ENCODE data around the gene FLOT2. TPM values are rescaled to one million over a fixed set of nuclear protein-coding genes. Genes with fewer than 3 reads are reported as not detected.

Gene FLOT2
- total and polyA plus RNA-seq, 2 of the 8 experiments (the other 6 are each of a cell fraction or from before 2014, with no cell fraction given), result 116 to 189 TPM

DNA sequence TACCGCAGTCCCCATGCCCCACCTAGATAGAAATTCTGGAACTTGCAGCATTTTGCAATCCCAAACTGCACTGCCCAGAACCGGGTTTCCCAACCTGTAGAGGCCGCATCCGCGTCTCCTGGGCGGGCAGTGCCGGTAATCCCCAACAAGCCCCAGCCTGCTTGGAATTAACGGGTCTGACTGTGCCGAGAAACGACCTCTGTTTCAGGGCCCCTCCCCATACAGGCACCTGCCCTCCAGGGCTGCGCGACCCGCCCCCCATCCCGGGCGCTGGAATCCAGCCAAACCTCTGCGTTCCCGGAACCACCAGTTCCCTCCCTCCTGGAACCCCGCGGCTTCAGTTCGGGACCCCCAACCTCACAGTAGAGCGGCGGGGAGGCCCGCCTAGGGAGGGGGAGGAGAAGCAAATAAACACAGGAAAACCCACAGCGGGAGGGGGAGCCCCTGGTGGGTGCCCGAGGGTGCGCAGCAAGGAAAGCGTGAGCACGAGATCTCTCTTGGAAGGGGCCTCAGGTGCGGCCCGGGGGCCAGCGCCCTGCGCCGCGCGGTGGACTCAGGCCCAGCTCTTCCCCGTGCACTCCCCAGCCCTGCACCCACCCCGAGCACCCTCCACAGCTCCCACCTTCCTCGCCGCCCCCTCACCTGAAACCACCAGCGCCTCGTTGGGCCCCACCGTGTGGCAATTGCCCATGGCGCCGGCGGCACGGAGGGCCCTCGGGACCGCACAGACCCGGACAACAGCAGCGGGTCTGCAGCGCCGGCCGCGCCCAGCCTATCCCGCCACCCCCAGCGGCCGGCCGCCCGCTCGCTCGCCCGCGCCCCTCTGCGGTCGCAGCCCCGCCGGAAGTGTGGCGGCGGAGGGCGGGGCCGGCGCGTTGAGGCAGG is at the start of gene FLOT2 (continued):
- no peak for TF ChIP-seq JUND (IDR thresholded peaks at IDR 0.05; ENCODE audit: low read length)
- TF ChIP-seq CREB1 (IDR thresholded peaks at IDR 0.05), result peak; percentile 23; the same call in 1 of the 2 replicates
- peak in 1 of 2 experiments; percentile 71; a peak in 2 of 4 replicates for TF ChIP-seq SIN3A (conservative IDR thresholded peaks at IDR 0.05 in 1 of 2, IDR thresholded peaks at IDR 0.05 in 1 of 2; ENCODE audit: low read depth in 1 of 2, low read length in 2 of 2)
- TF ChIP-seq POLR2AphosphoS5 (IDR thresholded peaks at IDR 0.05; ENCODE audit: low read depth, low read length), result no peak; the same call in 1 of the 2 replicates
- TF ChIP-seq BCL11A (IDR thresholded peaks at IDR 0.05; ENCODE audit: low read depth in 2 of 2, low read length in 2 of 2), result no peak
- TF ChIP-seq CHD7 (IDR thresholded peaks at IDR 0.05; ENCODE audit: insufficient replicate concordance, low read length), result no peak
- peak; percentile 63 for TF ChIP-seq KDM4A (IDR thresholded peaks at IDR 0.05; ENCODE audit: low read depth, low read length, severe bottlenecking)
- no peak for TF ChIP-seq SP2 (IDR thresholded peaks at IDR 0.05; ENCODE audit: low read length)
- TF ChIP-seq MAFK (IDR thresholded peaks at IDR 0.05; ENCODE audit: low read depth, low read length), result no peak
- no peak for TF ChIP-seq SP4 (IDR thresholded peaks at IDR 0.05; ENCODE audit: low read length)

Data from H1 (cell line).